Measurements from ENCODE around the gene FUT2. TPM values are rescaled to one million over a fixed set of nuclear protein-coding genes. Genes with fewer than 3 reads are reported as not detected.

The FUT2 gene
- polyA plus RNA-seq, 1 donor from 2014 or later, result not detected

GRCh38 chr19:48746110-48746509 is 50.3 kb downstream of the FUT2 start:
- Histone ChIP-seq H3K36me3 (ENCODE audit: insufficient read depth, low read length) (no peaks in the 10 kb centered on the region), H3K4me2 (ENCODE audit: low read length) (no peak overlapping the region), H3K4me3 (ENCODE audit: low read length) (no peak overlapping the region), H3K9me3 (ENCODE audit: low read length) (no peaks in the 10 kb centered on the region), H3K9me2 (ENCODE audit: insufficient read depth, low read length) (no peaks in the 10 kb centered on the region), H2AFZ (ENCODE audit: low read depth, low read length) (no peak overlapping the region), H3K27ac (ENCODE audit: low read length) (no peak overlapping the region), H3K79me2 (replicated peaks; ENCODE audit: insufficient read depth, low read length) (no peaks in the 10 kb centered on the region), H4K20me1 (ENCODE audit: insufficient read depth) (no peaks in the 10 kb centered on the region), H3K9ac (ENCODE audit: low read length) (no peak overlapping the region), H3K27me3 (ENCODE audit: insufficient read depth, low read depth, low read length) (peaks cover under 1% of the 10 kb centered on the region), H3F3A (ENCODE audit: insufficient read depth, low read length, poor library complexity, severe bottlenecking) (no peaks in the 10 kb centered on the region)
- no peak for TF ChIP-seq MXI1 (conservative IDR thresholded peaks at IDR 0.05; ENCODE audit: poor library complexity, severe bottlenecking)
- TF ChIP-seq, protein P1, sequence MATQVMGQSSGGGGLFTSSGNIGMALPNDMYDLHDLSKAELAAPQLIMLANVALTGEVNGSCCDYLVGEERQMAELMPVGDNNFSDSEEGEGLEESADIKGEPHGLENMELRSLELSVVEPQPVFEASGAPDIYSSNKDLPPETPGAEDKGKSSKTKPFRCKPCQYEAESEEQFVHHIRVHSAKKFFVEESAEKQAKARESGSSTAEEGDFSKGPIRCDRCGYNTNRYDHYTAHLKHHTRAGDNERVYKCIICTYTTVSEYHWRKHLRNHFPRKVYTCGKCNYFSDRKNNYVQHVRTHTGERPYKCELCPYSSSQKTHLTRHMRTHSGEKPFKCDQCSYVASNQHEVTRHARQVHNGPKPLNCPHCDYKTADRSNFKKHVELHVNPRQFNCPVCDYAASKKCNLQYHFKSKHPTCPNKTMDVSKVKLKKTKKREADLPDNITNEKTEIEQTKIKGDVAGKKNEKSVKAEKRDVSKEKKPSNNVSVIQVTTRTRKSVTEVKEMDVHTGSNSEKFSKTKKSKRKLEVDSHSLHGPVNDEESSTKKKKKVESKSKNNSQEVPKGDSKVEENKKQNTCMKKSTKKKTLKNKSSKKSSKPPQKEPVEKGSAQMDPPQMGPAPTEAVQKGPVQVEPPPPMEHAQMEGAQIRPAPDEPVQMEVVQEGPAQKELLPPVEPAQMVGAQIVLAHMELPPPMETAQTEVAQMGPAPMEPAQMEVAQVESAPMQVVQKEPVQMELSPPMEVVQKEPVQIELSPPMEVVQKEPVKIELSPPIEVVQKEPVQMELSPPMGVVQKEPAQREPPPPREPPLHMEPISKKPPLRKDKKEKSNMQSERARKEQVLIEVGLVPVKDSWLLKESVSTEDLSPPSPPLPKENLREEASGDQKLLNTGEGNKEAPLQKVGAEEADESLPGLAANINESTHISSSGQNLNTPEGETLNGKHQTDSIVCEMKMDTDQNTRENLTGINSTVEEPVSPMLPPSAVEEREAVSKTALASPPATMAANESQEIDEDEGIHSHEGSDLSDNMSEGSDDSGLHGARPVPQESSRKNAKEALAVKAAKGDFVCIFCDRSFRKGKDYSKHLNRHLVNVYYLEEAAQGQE (IDR thresholded peaks at IDR 0.05; ENCODE audit: borderline replicate concordance), result no peak
- TF ChIP-seq RAD21 (conservative IDR thresholded peaks at IDR 0.05), result no peak
- TF ChIP-seq EP300 (conservative IDR thresholded peaks at IDR 0.05; ENCODE audit: poor library complexity, severe bottlenecking), result no peak
- no peak for TF ChIP-seq SMC3 (conservative IDR thresholded peaks at IDR 0.05; ENCODE audit: poor library complexity)
- TF ChIP-seq TAF1 (IDR thresholded peaks at IDR 0.05; ENCODE audit: low read depth), result no peak
- TF ChIP-seq, protein P2, sequence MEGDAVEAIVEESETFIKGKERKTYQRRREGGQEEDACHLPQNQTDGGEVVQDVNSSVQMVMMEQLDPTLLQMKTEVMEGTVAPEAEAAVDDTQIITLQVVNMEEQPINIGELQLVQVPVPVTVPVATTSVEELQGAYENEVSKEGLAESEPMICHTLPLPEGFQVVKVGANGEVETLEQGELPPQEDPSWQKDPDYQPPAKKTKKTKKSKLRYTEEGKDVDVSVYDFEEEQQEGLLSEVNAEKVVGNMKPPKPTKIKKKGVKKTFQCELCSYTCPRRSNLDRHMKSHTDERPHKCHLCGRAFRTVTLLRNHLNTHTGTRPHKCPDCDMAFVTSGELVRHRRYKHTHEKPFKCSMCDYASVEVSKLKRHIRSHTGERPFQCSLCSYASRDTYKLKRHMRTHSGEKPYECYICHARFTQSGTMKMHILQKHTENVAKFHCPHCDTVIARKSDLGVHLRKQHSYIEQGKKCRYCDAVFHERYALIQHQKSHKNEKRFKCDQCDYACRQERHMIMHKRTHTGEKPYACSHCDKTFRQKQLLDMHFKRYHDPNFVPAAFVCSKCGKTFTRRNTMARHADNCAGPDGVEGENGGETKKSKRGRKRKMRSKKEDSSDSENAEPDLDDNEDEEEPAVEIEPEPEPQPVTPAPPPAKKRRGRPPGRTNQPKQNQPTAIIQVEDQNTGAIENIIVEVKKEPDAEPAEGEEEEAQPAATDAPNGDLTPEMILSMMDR (IDR thresholded peaks at IDR 0.05; ENCODE audit: poor library complexity, severe bottlenecking), result no peak
- TF ChIP-seq POLR2AphosphoS5 (IDR thresholded peaks at IDR 0.05), result no peak
- TF ChIP-seq EZH2 (IDR thresholded peaks at IDR 0.05; ENCODE audit: borderline replicate concordance, insufficient read depth, low read length, poor library complexity, severe bottlenecking), result no peak

DNA sequence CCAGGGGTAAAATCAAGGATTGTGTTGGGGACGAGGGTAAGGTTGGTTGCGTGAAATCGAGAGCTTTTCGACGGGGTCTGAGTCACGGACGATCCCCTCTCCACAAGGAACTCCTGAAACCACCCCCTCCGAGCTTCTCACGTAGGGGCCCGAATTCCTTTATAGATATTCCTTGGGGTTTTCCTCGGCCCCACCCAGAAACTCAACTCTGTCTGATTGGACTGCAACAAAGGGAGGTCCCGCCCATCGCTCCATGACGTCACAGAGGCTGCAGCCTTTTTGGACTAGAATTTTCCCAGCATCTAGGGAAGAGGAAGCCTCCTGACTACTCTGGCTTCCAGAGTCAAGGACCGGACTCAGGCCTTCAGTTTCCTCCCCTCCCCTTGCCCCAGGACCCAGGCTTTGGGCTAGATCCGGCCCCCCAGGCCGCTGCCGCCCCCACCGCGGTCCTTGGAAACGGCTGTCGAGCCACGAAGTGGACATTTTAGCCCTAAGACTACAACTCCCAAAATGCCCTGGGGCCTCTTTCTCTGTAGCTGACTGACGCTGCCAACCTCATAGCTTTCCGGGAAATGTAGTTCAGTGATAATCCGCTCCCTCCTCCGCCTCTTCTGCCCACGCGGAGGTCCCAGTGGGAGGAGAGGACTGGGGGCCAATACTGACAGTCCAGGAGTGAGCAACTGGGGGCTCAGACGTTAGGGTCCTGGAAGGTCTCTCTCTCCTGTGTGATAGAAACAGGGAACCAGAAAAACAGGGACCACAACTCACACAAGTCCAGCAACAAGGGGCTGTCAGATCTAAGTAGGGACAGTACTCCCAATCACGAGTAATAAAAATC is 51.2 kb downstream of the FUT2 start, which contains the start of gene IZUMO1:
Gene IZUMO1, minus strand, starts transcription at position 172 of the 838 bp plus-strand sequence. CDS start 1,050 bp downstream, outside the sequence.
- Histone ChIP-seq H3K9me2 (ENCODE audit: insufficient read depth, low read length) (no peaks in the 10 kb centered on the region), H3K9ac (ENCODE audit: low read length) (peak within 1 kb of the TSS; percentile 46), H3F3A (ENCODE audit: insufficient read depth, low read length, poor library complexity, severe bottlenecking) (no peaks in the 10 kb centered on the region), H3K36me3 (ENCODE audit: insufficient read depth, low read length) (no peaks in the 10 kb centered on the region), H3K4me2 (ENCODE audit: low read length) (no peak within 1 kb of the TSS), H3K9me3 (ENCODE audit: low read length) (no peaks in the 10 kb centered on the region), H4K20me1 (ENCODE audit: insufficient read depth) (no peaks in the 10 kb centered on the region), H3K4me3 (ENCODE audit: low read length) (peak within 1 kb of the TSS; percentile 57), H3K27ac (ENCODE audit: low read length) (no peak within 1 kb of the TSS), H3K27me3 (ENCODE audit: insufficient read depth, low read depth, low read length) (peaks cover 9% of the 10 kb centered on the region), H3K79me2 (replicated peaks; ENCODE audit: insufficient read depth, low read length) (no peaks in the 10 kb centered on the region), H2AFZ (ENCODE audit: low read depth, low read length) (no peak within 1 kb of the TSS)
- TF ChIP-seq, protein P2 (IDR thresholded peaks at IDR 0.05; ENCODE audit: poor library complexity, severe bottlenecking), result no peak
- TF ChIP-seq RAD21 (conservative IDR thresholded peaks at IDR 0.05), result no peak
- no peak for TF ChIP-seq EZH2 (IDR thresholded peaks at IDR 0.05; ENCODE audit: borderline replicate concordance, insufficient read depth, low read length, poor library complexity, severe bottlenecking)
- no peak for TF ChIP-seq MXI1 (conservative IDR thresholded peaks at IDR 0.05; ENCODE audit: poor library complexity, severe bottlenecking)
- TF ChIP-seq POLR2AphosphoS5 (IDR thresholded peaks at IDR 0.05), result no peak
- no peak for TF ChIP-seq EP300 (conservative IDR thresholded peaks at IDR 0.05; ENCODE audit: poor library complexity, severe bottlenecking)
- no peak for TF ChIP-seq SMC3 (conservative IDR thresholded peaks at IDR 0.05; ENCODE audit: poor library complexity)
- TF ChIP-seq, protein P1 (IDR thresholded peaks at IDR 0.05; ENCODE audit: borderline replicate concordance), result no peak
- TF ChIP-seq TAF1 (IDR thresholded peaks at IDR 0.05; ENCODE audit: low read depth), result no peak

Data from neural cell (in vitro differentiated cells).